HEK293 (cell line): ENCODE data around the gene PIGQ.

Source experiments
- BCL11A ChIP-seq: fragments of 450-650 bp; formaldehyde crosslinking; IDR thresholded peaks from 2 replicates; pipeline ENCODE4 v1.5.1; 2016; ENCODE audit warnings: low read depth, missing biosample characterization, missing genetic modification characterization
- HOXD13 ChIP-seq: sonication (generic); formaldehyde crosslinking; IDR thresholded peaks from 2 replicates; pipeline ENCODE4 v1.8.0; 2022; ENCODE audit warnings: missing genetic modification reagents, borderline replicate concordance
- KLF1 ChIP-seq: fragments of 450-650 bp; formaldehyde crosslinking; IDR thresholded peaks from 2 replicates; pipeline ENCODE4 v1.5.1; 2016; ENCODE audit warnings: missing biosample characterization, missing genetic modification characterization
- OVOL3 ChIP-seq: fragments of 450-650 bp; formaldehyde crosslinking; IDR thresholded peaks from 2 replicates; pipeline ENCODE4 v1.5.1; 2016; ENCODE audit warnings: missing biosample characterization, missing genetic modification characterization
- WT1 ChIP-seq: fragments of 450-650 bp; formaldehyde crosslinking; IDR thresholded peaks from 2 replicates; pipeline ENCODE4 v1.5.1; 2016; ENCODE audit warnings: missing biosample characterization, missing genetic modification characterization
- YY1 ChIP-seq: fragments of 450-650 bp; formaldehyde crosslinking; IDR thresholded peaks from 2 replicates; pipeline ENCODE4 v1.5.1; 2018; ENCODE audit warnings: missing biosample characterization, missing genetic modification characterization
- ZBTB8A ChIP-seq: fragments of 450-650 bp; formaldehyde crosslinking; IDR thresholded peaks from 2 replicates; pipeline ENCODE4 v1.5.1; 2016; ENCODE audit warnings: missing biosample characterization, missing genetic modification characterization
- ZFHX2 ChIP-seq: fragments of 450-650 bp; formaldehyde crosslinking; conservative IDR thresholded peaks from 2 replicates; pipeline ENCODE4 v1.5.1; 2016; ENCODE audit warnings: missing biosample characterization, missing genetic modification characterization
- ZNF112 ChIP-seq: fragments of 450-650 bp; formaldehyde crosslinking; IDR thresholded peaks from 2 replicates; pipeline ENCODE4 v1.5.0; 2017; ENCODE audit warnings: missing biosample characterization, missing genetic modification characterization
- ZNF133 ChIP-seq: fragments of 450-650 bp; formaldehyde crosslinking; IDR thresholded peaks from 2 replicates; pipeline ENCODE4 v1.5.1; 2016; ENCODE audit warnings: missing biosample characterization, missing genetic modification characterization
- ZNF155 ChIP-seq: fragments of 450-650 bp; formaldehyde crosslinking; IDR thresholded peaks from 2 replicates; pipeline ENCODE4 v1.5.1; 2016; ENCODE audit warnings: missing biosample characterization, missing genetic modification characterization
- ZNF169 ChIP-seq: fragments of 450-650 bp; formaldehyde crosslinking; IDR thresholded peaks from 2 replicates; pipeline ENCODE4 v1.5.1; 2016; ENCODE audit warnings: missing biosample characterization, missing genetic modification characterization
- ZNF239 ChIP-seq: fragments of 450-650 bp; formaldehyde crosslinking; IDR thresholded peaks from 2 replicates; pipeline ENCODE4 v1.5.1; 2016; ENCODE audit warnings: missing biosample characterization, missing genetic modification characterization
- ZNF266 ChIP-seq: fragments of 450-650 bp; formaldehyde crosslinking; IDR thresholded peaks from 2 replicates; pipeline ENCODE4 v1.5.1; 2016; ENCODE audit warnings: missing biosample characterization, missing genetic modification characterization, low read depth
- ZNF280C ChIP-seq: fragments of 450-650 bp; formaldehyde crosslinking; IDR thresholded peaks from 2 replicates; pipeline ENCODE4 v1.5.1; 2016; ENCODE audit warnings: missing biosample characterization, missing genetic modification characterization
- ZNF311 ChIP-seq: fragments of 450-650 bp; formaldehyde crosslinking; IDR thresholded peaks from 2 replicates; pipeline ENCODE4 v1.5.1; 2017; ENCODE audit warnings: missing biosample characterization, missing genetic modification characterization, borderline replicate concordance
- ZNF341 ChIP-seq: fragments of 450-650 bp; formaldehyde crosslinking; IDR thresholded peaks from 2 replicates; pipeline ENCODE4; 2016; ENCODE audit warnings: low read depth, missing biosample characterization, missing genetic modification characterization
- ZNF426 ChIP-seq: fragments of 450-650 bp; formaldehyde crosslinking; IDR thresholded peaks from 2 replicates; pipeline ENCODE4 v1.5.1; 2017; ENCODE audit warnings: missing biosample characterization, missing genetic modification characterization, mild to moderate bottlenecking, inconsistent platforms, moderate library complexity
- ZNF433 ChIP-seq: fragments of 450-650 bp; formaldehyde crosslinking; IDR thresholded peaks from 2 replicates; pipeline ENCODE4 v1.5.1; 2016; ENCODE audit warnings: missing biosample characterization, missing genetic modification characterization, low read depth
- ZNF560 ChIP-seq: fragments of 450-650 bp; formaldehyde crosslinking; IDR thresholded peaks from 2 replicates; pipeline ENCODE4 v1.5.1; 2017; ENCODE audit warnings: missing biosample characterization, missing genetic modification characterization, borderline replicate concordance
- ZNF561 ChIP-seq: fragments of 450-650 bp; IDR thresholded peaks from 2 replicates; pipeline ENCODE4 v1.5.1; 2018; ENCODE audit warnings: missing biosample characterization, missing genetic modification characterization, borderline replicate concordance
- ZNF596 ChIP-seq: fragments of 450-650 bp; IDR thresholded peaks from 2 replicates; pipeline ENCODE4 v1.5.0; 2018; ENCODE audit warnings: missing biosample characterization, mild to moderate bottlenecking, missing genetic modification characterization, moderate library complexity
- ZNF600 ChIP-seq: fragments of 450-650 bp; formaldehyde crosslinking; IDR thresholded peaks from 2 replicates; pipeline ENCODE4 v1.5.1; 2016; ENCODE audit warnings: missing biosample characterization, missing genetic modification characterization
- ZNF629 ChIP-seq: fragments of 450-650 bp; formaldehyde crosslinking; IDR thresholded peaks from 2 replicates; pipeline ENCODE4 v1.5.1; 2017; ENCODE audit warnings: missing biosample characterization, missing genetic modification characterization
- ZNF660 ChIP-seq: fragments of 450-650 bp; IDR thresholded peaks from 2 replicates; pipeline ENCODE4 v1.5.1; 2018; ENCODE audit warnings: missing biosample characterization, mild to moderate bottlenecking, missing genetic modification characterization
- ZNF677 ChIP-seq: fragments of 450-650 bp; IDR thresholded peaks from 2 replicates; pipeline ENCODE4 v1.5.0; 2018; ENCODE audit warnings: missing biosample characterization, mild to moderate bottlenecking, missing genetic modification characterization, moderate library complexity
- ZNF707 ChIP-seq: fragments of 450-650 bp; formaldehyde crosslinking; IDR thresholded peaks from 2 replicates; pipeline ENCODE4 v1.5.1; 2016; ENCODE audit warnings: missing biosample characterization, missing genetic modification characterization
- ZSCAN23 ChIP-seq: fragments of 450-650 bp; formaldehyde crosslinking; IDR thresholded peaks from 2 replicates; pipeline ENCODE4 v1.5.1; 2016; ENCODE audit warnings: missing biosample characterization, missing genetic modification characterization
- TF ChIP-seq, protein P1 (sequence below): fragments of 450-650 bp; formaldehyde crosslinking; IDR thresholded peaks from 2 replicates; pipeline ENCODE4 v1.5.1; 2017; ENCODE audit warnings: missing biosample characterization, missing genetic modification characterization
- TF ChIP-seq, protein P2 (sequence below): fragments of 450-650 bp; formaldehyde crosslinking; IDR thresholded peaks from 2 replicates; pipeline ENCODE4 v1.5.1; 2016; ENCODE audit warnings: missing biosample characterization, missing genetic modification characterization
- TF ChIP-seq, protein P3 (sequence below): fragments of 450-650 bp; formaldehyde crosslinking; IDR thresholded peaks from 2 replicates; pipeline ENCODE4 v1.5.1; 2016; ENCODE audit warnings: missing biosample characterization, missing genetic modification characterization, borderline replicate concordance

Gene PIGQ

DNA sequence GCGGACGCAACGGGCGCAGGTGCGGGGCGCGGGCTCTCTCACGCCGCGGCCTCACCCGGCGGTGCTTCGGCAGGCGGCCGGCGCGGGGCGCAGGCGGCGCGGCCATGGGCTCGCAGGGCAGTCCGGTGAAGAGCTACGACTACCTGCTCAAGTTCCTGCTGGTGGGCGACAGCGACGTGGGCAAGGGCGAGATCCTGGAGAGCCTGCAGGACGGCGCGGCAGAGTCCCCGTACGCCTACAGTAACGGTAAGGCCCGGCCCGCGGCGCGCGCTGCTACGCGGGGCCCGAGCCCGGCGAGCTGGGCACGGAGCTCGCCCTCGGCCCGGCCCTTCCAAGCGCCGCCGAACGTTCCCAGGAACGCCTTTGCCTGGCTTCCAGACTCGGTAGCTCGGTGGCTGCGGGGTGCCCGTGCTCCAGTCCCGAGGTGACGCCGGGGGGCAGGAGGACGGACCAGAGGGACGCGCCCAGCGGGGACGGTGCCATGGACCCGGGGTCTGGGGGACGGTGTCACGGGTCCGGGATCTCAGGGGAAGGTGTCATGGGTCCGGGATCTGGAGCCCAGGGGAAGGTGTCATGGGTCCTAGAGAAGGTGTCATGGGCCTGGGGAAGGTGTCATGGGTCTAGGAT is 20.5 kb downstream of the PIGQ start (continued):
- TF ChIP-seq ZNF280C (tag by site-specific recombination) (no peak), ZNF677 (0 out of 2 replicates have a peak, but pooled peaks have one; percentile 45), WT1 (no peak), ZSCAN23 (tag by site-specific recombination) (no peak), ZFHX2 (tag by site-specific recombination) (no peak; the same call in none of the 2 replicates), ZNF596 (tag by site-specific recombination) (no peak), ZNF169 (tag by site-specific recombination) (no peak), ZNF341 (tag by site-specific recombination) (no peak), ZNF660 (tag by site-specific recombination) (no peak), ZNF629 (tag by site-specific recombination) (no peak), ZNF426 (tag by site-specific recombination) (no peak), ZNF155 (tag by site-specific recombination) (no peak), OVOL3 (tag by site-specific recombination) (no peak), ZNF112 (tag by site-specific recombination) (no peak), ZNF600 (tag by site-specific recombination) (peak; percentile 40), ZNF239 (tag by site-specific recombination) (no peak), BCL11A (tag by site-specific recombination) (no peak), ZNF133 (no peak), ZNF266 (tag by site-specific recombination) (no peak), ZBTB8A (tag by site-specific recombination) (peak; percentile 74; the same call in 1 of the 2 replicates), ZNF707 (tag by site-specific recombination) (no peak), ZNF561 (peak; percentile 53; the same call in 1 of the 2 replicates), YY1 (tag by site-specific recombination) (0 out of 2 replicates have a peak, but pooled peaks have one; percentile 40), HOXD13 (CRISPR knock-in tag) (no peak), ZNF560 (tag by site-specific recombination) (no peak), KLF1 (tag by site-specific recombination) (no peak), ZNF311 (tag by site-specific recombination) (no peak), ZNF433 (tag by site-specific recombination) (no peak)
- TF ChIP-seq, protein P1, sequence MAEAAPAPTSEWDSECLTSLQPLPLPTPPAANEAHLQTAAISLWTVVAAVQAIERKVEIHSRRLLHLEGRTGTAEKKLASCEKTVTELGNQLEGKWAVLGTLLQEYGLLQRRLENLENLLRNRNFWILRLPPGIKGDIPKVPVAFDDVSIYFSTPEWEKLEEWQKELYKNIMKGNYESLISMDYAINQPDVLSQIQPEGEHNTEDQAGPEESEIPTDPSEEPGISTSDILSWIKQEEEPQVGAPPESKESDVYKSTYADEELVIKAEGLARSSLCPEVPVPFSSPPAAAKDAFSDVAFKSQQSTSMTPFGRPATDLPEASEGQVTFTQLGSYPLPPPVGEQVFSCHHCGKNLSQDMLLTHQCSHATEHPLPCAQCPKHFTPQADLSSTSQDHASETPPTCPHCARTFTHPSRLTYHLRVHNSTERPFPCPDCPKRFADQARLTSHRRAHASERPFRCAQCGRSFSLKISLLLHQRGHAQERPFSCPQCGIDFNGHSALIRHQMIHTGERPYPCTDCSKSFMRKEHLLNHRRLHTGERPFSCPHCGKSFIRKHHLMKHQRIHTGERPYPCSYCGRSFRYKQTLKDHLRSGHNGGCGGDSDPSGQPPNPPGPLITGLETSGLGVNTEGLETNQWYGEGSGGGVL (tag by site-specific recombination), result 0 out of 2 replicates have a peak, but pooled peaks have one; percentile 11
- TF ChIP-seq, protein P2, sequence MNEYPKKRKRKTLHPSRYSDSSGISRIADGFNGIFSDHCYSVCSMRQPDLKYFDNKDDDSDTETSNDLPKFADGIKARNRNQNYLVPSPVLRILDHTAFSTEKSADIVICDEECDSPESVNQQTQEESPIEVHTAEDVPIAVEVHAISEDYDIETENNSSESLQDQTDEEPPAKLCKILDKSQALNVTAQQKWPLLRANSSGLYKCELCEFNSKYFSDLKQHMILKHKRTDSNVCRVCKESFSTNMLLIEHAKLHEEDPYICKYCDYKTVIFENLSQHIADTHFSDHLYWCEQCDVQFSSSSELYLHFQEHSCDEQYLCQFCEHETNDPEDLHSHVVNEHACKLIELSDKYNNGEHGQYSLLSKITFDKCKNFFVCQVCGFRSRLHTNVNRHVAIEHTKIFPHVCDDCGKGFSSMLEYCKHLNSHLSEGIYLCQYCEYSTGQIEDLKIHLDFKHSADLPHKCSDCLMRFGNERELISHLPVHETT (tag by site-specific recombination), result no peak
- TF ChIP-seq, protein P3, sequence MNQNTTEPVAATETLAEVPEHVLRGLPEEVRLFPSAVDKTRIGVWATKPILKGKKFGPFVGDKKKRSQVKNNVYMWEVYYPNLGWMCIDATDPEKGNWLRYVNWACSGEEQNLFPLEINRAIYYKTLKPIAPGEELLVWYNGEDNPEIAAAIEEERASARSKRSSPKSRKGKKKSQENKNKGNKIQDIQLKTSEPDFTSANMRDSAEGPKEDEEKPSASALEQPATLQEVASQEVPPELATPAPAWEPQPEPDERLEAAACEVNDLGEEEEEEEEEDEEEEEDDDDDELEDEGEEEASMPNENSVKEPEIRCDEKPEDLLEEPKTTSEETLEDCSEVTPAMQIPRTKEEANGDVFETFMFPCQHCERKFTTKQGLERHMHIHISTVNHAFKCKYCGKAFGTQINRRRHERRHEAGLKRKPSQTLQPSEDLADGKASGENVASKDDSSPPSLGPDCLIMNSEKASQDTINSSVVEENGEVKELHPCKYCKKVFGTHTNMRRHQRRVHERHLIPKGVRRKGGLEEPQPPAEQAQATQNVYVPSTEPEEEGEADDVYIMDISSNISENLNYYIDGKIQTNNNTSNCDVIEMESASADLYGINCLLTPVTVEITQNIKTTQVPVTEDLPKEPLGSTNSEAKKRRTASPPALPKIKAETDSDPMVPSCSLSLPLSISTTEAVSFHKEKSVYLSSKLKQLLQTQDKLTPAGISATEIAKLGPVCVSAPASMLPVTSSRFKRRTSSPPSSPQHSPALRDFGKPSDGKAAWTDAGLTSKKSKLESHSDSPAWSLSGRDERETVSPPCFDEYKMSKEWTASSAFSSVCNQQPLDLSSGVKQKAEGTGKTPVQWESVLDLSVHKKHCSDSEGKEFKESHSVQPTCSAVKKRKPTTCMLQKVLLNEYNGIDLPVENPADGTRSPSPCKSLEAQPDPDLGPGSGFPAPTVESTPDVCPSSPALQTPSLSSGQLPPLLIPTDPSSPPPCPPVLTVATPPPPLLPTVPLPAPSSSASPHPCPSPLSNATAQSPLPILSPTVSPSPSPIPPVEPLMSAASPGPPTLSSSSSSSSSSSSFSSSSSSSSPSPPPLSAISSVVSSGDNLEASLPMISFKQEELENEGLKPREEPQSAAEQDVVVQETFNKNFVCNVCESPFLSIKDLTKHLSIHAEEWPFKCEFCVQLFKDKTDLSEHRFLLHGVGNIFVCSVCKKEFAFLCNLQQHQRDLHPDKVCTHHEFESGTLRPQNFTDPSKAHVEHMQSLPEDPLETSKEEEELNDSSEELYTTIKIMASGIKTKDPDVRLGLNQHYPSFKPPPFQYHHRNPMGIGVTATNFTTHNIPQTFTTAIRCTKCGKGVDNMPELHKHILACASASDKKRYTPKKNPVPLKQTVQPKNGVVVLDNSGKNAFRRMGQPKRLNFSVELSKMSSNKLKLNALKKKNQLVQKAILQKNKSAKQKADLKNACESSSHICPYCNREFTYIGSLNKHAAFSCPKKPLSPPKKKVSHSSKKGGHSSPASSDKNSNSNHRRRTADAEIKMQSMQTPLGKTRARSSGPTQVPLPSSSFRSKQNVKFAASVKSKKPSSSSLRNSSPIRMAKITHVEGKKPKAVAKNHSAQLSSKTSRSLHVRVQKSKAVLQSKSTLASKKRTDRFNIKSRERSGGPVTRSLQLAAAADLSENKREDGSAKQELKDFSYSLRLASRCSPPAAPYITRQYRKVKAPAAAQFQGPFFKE (tag by site-specific recombination), result no peak
